ENCODE measurements around the gene RGS4.
"Not testable (repeated sequence)": the region's sequence is repeated elsewhere in the genome, so short reads cannot be mapped to it uniquely, and the experiment has no call there.

Gene RGS4

DNA sequence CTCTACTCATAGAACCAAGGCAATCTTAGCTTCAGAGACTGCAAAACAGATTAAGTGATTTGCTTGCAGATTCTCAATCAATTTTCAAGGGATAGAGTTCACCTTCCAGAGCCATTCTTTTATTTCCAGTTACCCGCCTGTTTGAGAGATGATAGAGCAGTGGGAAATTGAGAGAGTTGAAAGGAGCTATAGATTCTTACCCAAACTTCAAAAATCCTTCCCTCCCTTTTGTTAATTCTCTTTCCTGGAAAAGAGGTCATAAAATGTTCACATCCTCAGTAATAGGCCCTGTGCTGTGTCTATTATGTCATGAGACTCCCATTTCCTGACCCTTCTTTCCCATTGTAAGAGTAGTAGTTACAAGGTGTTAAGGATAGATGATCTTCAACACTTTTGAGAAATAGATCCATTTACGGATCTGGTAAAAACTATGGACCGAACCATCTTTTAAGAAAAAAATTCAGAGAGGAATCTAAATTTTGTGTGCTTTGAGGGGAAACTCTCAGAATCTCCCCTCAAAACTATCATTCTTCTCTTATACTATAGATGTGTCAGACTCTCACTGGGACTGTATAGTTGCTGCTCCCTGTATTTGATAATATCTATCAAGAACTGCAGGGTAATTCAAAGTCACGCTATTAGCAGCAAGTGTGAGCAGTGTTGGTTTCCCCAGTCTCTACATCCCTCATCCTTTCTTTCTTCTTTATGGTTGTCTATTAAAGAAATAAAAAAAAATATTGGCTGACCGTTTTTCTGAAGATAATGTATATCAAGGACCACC is 8.0 kb downstream of the RGS4 start:
- in situ Hi-C loops (cut with HindIII; ENCODE audit: low sequenced_read_pairs), result no loop called here
- no peak overlapping the region for H3K4me3 ChIP-seq (ENCODE audit: low read depth, low read length)
- TF ChIP-seq, protein P1, sequence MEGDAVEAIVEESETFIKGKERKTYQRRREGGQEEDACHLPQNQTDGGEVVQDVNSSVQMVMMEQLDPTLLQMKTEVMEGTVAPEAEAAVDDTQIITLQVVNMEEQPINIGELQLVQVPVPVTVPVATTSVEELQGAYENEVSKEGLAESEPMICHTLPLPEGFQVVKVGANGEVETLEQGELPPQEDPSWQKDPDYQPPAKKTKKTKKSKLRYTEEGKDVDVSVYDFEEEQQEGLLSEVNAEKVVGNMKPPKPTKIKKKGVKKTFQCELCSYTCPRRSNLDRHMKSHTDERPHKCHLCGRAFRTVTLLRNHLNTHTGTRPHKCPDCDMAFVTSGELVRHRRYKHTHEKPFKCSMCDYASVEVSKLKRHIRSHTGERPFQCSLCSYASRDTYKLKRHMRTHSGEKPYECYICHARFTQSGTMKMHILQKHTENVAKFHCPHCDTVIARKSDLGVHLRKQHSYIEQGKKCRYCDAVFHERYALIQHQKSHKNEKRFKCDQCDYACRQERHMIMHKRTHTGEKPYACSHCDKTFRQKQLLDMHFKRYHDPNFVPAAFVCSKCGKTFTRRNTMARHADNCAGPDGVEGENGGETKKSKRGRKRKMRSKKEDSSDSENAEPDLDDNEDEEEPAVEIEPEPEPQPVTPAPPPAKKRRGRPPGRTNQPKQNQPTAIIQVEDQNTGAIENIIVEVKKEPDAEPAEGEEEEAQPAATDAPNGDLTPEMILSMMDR (IDR thresholded peaks at IDR 0.05; ENCODE audit: low read depth, low read length), result no peak
- DNase-seq (ENCODE audit: low read depth, low spot score), result peak; percentile 46

DNA sequence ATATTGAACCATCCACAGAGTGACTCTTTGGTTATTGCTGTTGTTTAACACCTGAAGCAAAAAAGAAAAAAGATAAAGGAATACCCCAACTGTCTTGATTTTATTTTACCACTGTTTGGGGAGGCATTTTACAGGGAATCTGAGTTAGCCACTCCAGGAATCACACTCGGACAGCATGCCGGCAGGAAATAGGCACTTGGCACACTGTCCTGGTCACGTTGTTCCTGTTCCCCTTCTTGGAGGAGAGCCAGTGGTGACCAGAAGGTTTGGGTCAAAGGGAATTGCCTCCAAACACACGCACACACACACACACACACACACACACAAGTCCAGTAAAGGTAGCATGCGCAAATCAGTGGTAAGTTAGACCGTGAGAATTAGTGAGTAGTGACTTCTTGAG is 13.8 kb downstream of the RGS4 start:
- no peak overlapping the region for H3K4me3 ChIP-seq (ENCODE audit: low read depth, low read length)
- in situ Hi-C loops (cut with HindIII; ENCODE audit: low sequenced_read_pairs), result no loop called here
- DNase-seq (ENCODE audit: low read depth, low spot score), result no peak
- TF ChIP-seq, protein P1 (IDR thresholded peaks at IDR 0.05; ENCODE audit: low read depth, low read length), result no peak

- in situ Hi-C loops (cut with HindIII; ENCODE audit: low sequenced_read_pairs), result no loop called here
- DNase-seq (ENCODE audit: low read depth, low spot score), result peak; percentile 61
- H3K4me3 ChIP-seq (ENCODE audit: low read depth, low read length), result no peak overlapping the region
- TF ChIP-seq, protein P1 (IDR thresholded peaks at IDR 0.05; ENCODE audit: low read depth, low read length), result no peak
Measured at GRCh38 chr1:163083690-163084089, 14.5 kb downstream of the RGS4 start.

DNA sequence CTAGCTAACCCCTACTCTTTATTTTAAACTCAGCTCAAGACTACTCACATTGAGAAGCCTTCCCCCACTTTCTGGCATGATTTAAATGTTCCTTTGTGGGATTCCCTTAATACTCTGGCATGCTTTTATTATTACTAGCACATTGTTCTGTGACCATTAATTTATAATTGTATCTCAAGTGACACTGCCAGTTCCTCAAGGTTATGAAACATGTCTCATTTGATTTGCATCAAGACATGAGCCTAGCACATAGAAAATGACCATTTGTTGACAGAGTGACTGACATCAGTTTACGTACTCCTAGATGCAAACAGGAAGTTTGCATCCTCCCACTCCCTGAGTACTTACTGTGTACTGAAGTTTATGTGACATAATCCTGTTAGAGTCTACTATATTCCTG is 15.2 kb downstream of the RGS4 start:
- in situ Hi-C loops (cut with HindIII; ENCODE audit: low sequenced_read_pairs), result no loop called here
- TF ChIP-seq, protein P1 (IDR thresholded peaks at IDR 0.05; ENCODE audit: low read depth, low read length), result no peak

DNA sequence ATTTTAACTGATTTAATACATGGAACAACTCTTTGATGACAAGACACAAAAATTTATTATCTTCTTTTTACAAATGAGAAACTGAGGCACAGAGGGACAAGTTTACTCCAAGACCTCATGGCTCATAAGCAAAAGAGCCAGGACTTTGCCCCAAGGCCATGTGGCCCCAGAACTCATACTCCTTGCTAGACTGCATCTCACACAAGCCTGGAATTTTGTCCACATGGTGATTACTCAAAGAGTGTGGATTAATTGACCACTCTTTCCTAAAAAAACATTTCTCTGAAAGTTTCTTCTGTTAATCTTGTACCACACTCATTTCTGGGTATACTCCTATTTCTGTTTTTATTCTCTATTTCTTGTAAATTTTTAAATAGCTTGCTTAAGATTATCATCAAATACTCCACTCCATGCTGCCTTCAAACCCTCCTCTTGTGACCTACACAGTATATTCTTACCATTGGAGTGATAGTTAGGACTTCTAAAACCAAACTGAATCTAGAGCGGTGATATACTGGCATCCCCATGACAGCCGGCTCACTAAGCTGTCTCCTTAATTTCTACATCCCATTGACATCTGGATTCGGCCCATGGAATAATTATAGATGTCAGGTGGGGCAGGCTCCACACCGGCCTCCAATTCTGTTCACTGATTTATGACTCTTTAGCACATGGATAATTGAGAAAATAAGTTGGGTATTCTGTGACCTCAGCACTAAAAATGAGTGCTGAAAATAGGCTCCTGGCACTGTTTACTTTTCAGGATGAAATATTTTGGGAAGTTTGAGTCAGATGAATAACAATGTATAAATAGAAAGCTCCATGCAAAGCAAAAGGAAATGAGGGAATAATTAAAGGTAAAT is 16.1 kb downstream of the RGS4 start:
- in situ Hi-C loops (cut with HindIII; ENCODE audit: low sequenced_read_pairs), result no loop called here
- TF ChIP-seq, protein P1 (IDR thresholded peaks at IDR 0.05; ENCODE audit: low read depth, low read length), result no peak
- no peak overlapping the region for H3K4me3 ChIP-seq (ENCODE audit: low read depth, low read length)
- DNase-seq (ENCODE audit: low read depth, low spot score), result no peak

More for the DNA sequence above, 15.2 kb downstream of the RGS4 start:
- H3K4me3 ChIP-seq (ENCODE audit: low read depth, low read length), result no peak overlapping the region
- no peak for DNase-seq (ENCODE audit: low read depth, low spot score)

GRCh38 chr1:163085904-163086268 is 16.7 kb downstream of the RGS4 start:
- TF ChIP-seq, protein P1 (IDR thresholded peaks at IDR 0.05; ENCODE audit: low read depth, low read length), result no peak
- in situ Hi-C loops (cut with HindIII; ENCODE audit: low sequenced_read_pairs), result no loop called here
- no peak for DNase-seq (ENCODE audit: low read depth, low spot score)
- no peak overlapping the region for H3K4me3 ChIP-seq (ENCODE audit: low read depth, low read length)

DNA sequence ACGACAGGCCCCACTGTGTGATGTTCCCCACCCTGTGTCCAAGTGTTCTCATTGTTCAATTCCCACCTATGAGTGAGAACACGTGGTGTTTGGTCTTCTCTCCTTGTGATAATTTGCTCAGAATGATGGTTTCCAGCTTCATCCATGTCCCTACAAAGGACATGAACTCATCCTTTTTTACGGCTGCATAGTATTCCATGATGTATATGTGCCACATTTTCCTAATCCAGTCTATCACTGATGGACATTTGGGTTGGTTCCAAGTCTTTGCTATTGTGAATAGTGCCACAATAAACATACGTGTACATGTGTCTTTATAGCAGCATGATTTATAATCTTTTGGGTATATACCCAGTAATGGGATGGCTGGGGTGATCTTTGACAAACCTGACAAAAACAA is 20.0 kb downstream of the RGS4 start:
- in situ Hi-C loops (cut with HindIII; ENCODE audit: low sequenced_read_pairs); H3K4me3 ChIP-seq (ENCODE audit: low read depth, low read length); DNase-seq (ENCODE audit: low read depth, low spot score): not testable (repeated sequence)
